Measurements from ENCODE around the gene ANO7. TPM values are rescaled to one million over a fixed set of nuclear protein-coding genes. Genes with fewer than 3 reads are reported as not detected.

ANO7 gene
- total RNA-seq, 6 donors from 2014 or later = 0.30 to 1.3 (median 1.1) TPM

- H3K4me1 ChIP-seq = peaks cover 0 to 6% (median 0%) of the 10 kb centered on the region in 4 donors
- ATAC-seq (ENCODE audit: low FRiP score in 2 of 2) = no peak
- H3K9me3 ChIP-seq = no peaks in the 10 kb centered on the region
- WGBS, 2 donors = 56 to 60% methylated on average over 8 of the region's 8 CpGs
- TF ChIP-seq POLR2A (IDR thresholded peaks at IDR 0.05) (no peak), CTCF (IDR thresholded peaks at IDR 0.05) (no peak), POLR2AphosphoS5 (IDR thresholded peaks at IDR 0.05) (no peak), EP300 (IDR thresholded peaks at IDR 0.05) (no peak)
- no peak overlapping the region for H3K4me3 ChIP-seq
- no peak for DNase-seq
- H3K36me3 ChIP-seq = peaks cover 45 to 98% (median 86%) of the 10 kb centered on the region in 4 donors
- no peak overlapping the region for H3K27ac ChIP-seq
- no peaks in the 10 kb centered on the region for H3K27me3 ChIP-seq
These were observed 70.2 kb downstream of the ANO7 start for GRCh38 chr2:241258505-241259280.

DNA sequence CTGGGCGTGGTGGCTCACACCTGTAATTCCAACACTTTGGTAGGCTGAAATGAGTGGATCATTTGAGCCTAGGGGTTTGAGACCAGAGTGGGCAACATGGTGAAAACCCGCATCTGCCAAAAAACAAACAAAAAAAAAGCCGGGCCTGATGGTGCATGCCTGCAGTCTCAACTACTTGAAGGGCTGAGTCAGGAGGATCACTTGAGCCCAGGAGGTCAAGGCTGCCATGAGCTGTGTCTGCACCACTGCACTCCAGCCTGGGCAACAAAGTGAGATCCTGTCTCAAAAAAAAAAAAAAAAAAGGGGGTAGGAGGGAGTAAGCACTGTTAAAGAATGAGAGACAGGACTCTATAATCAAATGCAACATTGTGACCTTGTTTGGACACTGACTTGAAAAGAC lies 72.4 kb downstream of the ANO7 start:
- Histone ChIP-seq H3K9me3 (no peaks in the 10 kb centered on the region), H3K4me1 (peaks cover 0 to 6% (median 0%) of the 10 kb centered on the region in 4 donors), H3K4me3 (no peak overlapping the region), H3K36me3 (peaks cover 40 to 98% (median 89%) of the 10 kb centered on the region in 4 donors), H3K27ac (no peak overlapping the region), H3K27me3 (no peaks in the 10 kb centered on the region)
- ATAC-seq (ENCODE audit: low FRiP score in 2 of 2) = no peak
- 82 to 91% methylated on average over 3 of the region's 3 CpGs for WGBS, 2 donors
- TF ChIP-seq CTCF (IDR thresholded peaks at IDR 0.05) (no peak), POLR2AphosphoS5 (IDR thresholded peaks at IDR 0.05) (no peak), POLR2A (IDR thresholded peaks at IDR 0.05) (no peak), EP300 (IDR thresholded peaks at IDR 0.05) (no peak)
- DNase-seq = no peak

- WGBS, 2 donors = 79 to 88% methylated on average over 4 of the region's 4 CpGs
- ATAC-seq (ENCODE audit: low FRiP score in 2 of 2) (no peak), DNase-seq (no peak)
- Histone ChIP-seq H3K4me1 (peaks cover 0 to 6% (median 0%) of the 10 kb centered on the region in 4 donors), H3K4me3 (no peak overlapping the region), H3K27ac (no peak overlapping the region), H3K9me3 (no peaks in the 10 kb centered on the region), H3K27me3 (no peaks in the 10 kb centered on the region), H3K36me3 (peaks cover 33 to 98% (median 88%) of the 10 kb centered on the region in 4 donors)
- TF ChIP-seq EP300 (IDR thresholded peaks at IDR 0.05) (no peak), CTCF (IDR thresholded peaks at IDR 0.05) (no peak), POLR2A (IDR thresholded peaks at IDR 0.05) (no peak), POLR2AphosphoS5 (IDR thresholded peaks at IDR 0.05) (no peak)
These were observed 73.2 kb downstream of the ANO7 start for GRCh38 chr2:241261628-241262027.

GRCh38 chr2:241263061-241263460 lies 74.6 kb downstream of the ANO7 start:
- ATAC-seq (ENCODE audit: low FRiP score in 2 of 2) (no peak), DNase-seq (no peak)
- no peaks in the 10 kb centered on the region for H3K27me3 ChIP-seq
- no peak overlapping the region for H3K4me3 ChIP-seq
- no peak overlapping the region for H3K27ac ChIP-seq
- no peaks in the 10 kb centered on the region for H3K9me3 ChIP-seq
- no peak for TF ChIP-seq POLR2A (IDR thresholded peaks at IDR 0.05)
- no peak for TF ChIP-seq EP300 (IDR thresholded peaks at IDR 0.05)
- no peak for TF ChIP-seq CTCF (IDR thresholded peaks at IDR 0.05)
- no peak for TF ChIP-seq POLR2AphosphoS5 (IDR thresholded peaks at IDR 0.05)
- WGBS, 2 donors = 95 to 97% methylated on average over 7 of the region's 7 CpGs
- peaks cover 0 to 6% (median 0%) of the 10 kb centered on the region in 4 donors for H3K4me1 ChIP-seq
- H3K36me3 ChIP-seq = peaks cover 31 to 98% (median 88%) of the 10 kb centered on the region in 4 donors
